ENCODE results near the gene ATP1B4.
"Not testable (repeated sequence)": the region's sequence is repeated elsewhere in the genome, so short reads cannot be mapped to it uniquely, and the experiment has no call there.

Gene ATP1B4

DNA sequence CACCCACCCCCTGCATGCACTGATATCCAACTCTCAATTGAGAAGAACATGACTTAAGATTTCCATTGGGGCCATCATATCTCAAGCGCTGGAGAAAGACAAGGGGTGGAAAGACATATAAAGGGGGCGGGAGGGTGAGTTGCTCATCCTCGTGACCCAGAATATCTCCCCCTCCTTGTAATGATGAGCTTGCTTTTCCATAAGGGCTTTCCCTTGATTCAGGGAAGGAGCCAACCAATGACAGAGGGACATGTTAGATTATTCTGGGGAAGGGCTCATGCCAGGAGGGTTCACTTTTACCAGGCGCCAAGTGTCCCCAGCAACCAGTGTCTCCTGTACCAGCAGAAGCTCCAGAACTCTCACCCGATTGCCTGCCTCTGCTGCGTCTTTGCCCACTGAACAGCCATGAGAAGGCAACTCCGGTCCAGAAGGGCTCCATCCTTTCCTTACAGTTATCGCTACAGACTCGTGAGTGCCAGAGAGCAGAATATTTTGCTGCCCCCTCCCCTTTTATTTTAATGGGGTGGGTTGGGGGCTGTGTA is at the start of gene ATP1B4:
ATP1B4 (plus strand) TSS at position 326 of the 542 bp plus-strand sequence; CDS start at position 406, 80 bp downstream.
- ATAC-seq: no peak

DNA sequence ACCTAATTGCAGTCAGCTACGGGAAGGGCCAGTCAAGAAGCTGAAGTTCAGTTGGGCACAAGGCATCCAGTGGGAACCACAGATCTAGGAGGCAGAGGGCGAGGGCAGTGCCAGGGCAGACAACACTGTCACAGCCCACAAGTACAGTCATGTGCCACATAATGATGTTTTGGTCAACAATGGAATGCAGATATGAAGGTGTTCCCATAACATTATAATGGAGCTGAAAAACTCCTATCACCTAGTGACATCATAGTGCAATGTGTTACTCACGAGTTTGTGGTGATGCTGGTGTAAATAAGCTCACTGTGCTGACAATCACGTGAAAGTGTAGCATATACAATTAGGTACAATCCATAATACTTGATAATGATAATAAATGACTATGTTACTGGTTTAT is 46.1 kb upstream of the ATP1B4 start:
- ATAC-seq: no peak

DNA sequence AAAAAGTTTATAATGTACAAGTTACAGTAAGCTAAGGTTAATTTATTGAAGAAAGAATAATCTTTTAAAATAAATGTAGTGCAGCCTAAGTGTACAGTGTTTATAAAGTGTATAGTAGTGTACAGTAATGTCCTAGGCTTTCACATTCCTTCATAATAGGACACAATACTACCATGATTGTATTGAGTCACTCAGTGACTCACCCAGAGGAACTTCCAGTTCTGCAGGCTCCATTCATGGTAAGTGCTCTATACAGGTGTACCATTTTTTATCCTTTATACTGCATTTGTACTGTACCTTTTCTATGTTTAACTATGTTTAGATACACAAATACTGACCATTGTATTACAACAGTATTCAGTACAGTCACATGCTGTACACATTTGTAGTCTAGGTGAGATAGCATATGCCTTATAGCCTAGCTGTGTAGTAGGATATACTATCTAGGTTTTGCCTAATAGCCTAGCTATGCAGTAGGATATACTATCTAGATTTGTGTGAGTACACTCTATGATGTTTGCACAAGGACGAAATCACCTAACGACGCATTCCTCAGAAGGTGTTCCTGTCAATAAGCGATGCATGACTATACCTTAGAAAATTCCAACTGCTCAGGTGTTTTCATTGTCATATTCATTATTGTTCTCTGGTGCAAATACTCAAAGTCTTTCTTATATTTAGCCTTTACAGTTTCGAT is 45.2 kb upstream of the ATP1B4 start:
- ATAC-seq: peak; percentile 48 to 53

DNA sequence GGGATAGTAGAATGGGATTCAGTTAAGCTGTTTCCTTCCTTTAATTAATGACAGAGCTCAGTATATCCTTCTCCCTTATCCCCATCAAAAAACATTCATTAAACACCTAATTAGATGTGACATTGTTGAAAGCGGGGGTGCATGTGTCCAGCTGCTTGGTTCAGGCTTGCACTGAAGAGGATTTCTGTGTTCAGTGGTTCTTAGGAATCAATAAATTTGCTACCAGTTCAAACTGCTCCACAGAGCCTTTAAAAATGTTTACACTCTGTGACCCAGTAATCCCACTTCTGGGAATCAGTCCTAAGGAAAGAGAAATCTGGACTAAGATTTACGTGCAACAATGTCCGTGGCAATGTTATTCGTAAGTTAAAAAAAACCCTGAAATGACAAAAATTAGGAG is 43.5 kb upstream of the ATP1B4 start:
- ATAC-seq: no peak

DNA sequence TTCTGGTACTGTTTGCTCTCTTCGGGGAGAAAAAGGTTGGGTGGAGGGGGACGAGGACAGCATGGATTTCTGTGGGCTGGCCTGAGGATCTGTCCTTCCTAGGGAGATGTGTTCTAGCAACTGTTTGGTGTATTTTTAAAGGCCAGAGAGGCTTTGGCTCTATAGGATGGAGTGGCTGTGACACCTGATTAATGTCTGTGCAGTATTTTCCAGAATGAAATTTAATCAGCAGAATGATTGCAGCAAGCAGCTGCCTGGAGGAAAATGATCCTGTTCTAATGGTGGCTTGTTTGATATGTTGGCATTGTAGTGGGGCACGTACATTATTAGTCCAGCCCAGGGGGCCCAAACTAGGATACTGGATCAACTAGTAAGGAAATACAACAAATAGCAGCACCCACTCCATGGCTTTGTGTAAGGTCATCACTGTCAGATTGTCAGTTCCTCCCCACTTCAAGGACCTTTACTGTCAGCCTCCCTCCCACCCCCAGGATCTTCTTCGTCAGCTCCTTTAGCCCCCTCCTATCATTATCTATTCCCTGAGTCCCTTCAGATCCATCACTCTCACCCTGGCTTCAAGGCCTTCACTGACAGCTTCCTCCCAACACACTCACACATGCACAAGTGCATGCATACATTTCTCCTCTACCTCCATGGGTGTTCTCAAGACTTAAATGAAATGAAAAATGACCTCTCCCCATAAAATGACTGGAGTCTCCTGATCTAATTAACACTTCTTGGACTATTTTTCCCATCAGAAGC is 40.2 kb upstream of the ATP1B4 start:
- ATAC-seq: no peak

DNA sequence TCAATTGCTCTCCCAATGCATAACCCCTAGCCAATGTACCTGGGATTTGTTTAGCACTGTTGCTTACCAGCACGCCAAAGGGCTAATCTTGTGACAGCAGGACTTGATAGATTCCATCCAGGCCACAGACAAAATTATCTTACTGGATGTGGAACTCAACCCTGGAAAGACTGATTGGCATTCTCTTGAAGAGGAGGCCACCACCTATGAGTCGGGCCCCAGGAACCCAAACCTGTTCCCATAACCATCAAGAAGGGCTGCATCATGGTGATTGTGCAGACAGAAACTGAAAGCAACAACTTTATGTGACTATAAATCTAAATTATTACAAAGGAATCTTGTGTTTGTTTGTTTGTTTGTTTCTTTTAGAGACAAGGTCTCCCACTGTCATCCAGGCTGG is 30.8 kb upstream of the ATP1B4 start:
- no peak for ATAC-seq

DNA sequence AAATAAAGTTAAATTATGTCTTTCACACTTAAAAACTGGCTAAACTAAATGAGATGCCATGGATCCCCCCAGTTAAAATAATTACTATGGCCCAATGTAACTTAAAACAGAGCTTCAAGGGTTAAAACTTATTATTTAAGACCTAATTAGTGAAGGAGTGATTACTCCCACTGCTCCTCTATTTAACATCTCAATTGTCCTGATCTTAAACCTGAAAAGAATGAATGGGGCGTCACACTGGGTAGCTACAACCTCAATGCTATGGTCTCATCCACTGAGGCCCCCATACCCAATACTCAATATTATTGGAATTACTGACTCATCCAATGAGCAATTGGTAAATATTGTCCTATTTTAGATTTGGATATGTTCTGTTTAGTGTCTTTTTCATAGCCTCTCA is 29.5 kb upstream of the ATP1B4 start:
- ATAC-seq: no peak

DNA sequence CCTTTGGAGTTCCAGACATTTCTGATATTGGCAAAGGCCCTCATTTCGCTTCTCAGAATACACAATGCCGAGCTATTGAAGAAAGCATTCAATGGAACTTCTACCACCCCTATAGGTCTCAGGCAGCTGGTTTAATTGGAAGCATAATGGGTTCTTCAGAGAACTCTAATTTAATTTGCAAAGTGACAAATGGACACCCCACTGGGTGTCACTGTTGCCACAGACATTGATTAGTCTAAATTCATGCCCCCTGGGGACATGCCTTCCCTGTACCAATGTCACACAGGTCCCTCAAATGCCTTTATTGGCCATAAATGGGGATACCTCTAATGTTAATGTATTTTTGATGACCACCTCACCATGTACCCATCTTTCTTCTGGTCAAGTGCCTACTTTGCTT is 27.7 kb upstream of the ATP1B4 start:
- ATAC-seq: no peak

DNA sequence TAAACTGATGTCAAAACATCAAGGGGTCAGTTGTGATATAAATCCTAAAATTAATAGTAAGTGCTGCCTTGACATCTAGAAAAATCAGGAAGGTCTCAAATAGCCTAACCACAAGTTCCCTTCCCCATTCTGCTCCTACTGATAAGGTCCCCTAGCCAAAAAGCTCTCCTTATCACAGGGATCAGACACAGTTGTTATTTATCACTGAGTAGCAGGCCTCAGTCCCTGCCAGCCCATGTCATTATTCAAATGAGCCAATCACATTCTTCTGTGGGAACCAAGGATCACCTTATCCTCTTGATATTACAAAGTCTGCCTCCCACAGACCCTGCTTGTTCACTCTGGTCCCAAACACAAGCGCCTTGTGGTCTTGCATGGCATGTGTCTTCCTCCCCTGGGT is 27.3 kb upstream of the ATP1B4 start:
- no peak for ATAC-seq

DNA sequence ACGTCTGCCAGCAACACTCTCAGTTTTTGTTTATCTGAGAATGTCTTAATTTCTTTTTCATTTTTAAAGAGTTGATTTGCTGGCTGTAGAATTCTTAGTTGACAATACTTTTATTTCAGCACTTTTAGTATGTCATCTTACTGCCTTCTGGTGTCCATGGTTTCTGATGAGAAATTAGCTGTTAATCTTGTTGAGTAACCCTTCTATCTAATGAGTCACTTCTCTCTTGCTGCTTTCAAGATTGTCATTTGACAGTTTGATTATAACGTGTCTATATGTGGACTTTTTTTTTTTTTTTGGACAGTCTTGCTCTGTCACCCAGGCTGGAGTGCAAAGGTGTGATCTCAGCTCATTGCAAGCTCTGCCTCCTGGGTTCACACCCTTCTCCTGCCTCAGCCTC is 26.6 kb upstream of the ATP1B4 start:
- ATAC-seq: no peak

DNA sequence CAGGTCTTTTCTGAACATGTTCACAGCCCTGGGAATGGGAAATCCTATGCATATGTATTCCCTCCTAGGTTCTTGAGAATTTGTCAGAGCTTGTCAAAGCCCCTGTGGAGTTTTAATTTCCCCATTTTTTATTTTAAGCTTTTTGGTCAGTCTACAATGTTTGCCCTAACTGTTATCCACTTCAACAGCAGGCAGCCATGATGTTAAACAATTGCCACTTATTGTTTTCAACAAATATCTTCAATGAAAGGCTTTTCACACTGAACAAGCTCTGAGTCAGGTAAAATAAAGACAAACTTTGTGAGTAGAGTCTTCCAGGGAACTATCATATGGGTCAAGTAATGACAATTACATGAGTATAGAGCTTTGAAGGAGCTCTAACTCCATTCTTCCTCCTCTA is 25.0 kb upstream of the ATP1B4 start:
- no peak for ATAC-seq

DNA sequence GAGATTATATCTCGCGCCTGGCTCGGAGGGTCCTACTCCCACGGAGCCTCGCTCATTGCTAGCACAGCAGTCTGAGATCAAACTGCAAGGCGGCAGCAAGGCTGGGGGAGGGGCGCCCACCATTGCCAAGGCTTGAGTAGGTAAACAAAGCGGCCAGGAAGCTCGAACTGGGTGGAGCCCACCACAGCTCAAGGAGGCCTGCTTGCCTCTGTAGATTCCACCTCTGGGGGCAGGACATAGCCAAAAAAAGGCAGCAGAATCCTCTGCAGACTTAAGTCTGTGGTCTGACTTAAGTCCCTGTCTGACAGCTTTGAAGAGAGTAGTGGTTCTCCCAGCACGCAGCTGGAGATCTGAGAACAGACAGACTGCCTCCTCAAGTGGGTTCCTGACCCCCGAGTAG is 17.3 kb upstream of the ATP1B4 start:
- ATAC-seq: not testable (repeated sequence)

DNA sequence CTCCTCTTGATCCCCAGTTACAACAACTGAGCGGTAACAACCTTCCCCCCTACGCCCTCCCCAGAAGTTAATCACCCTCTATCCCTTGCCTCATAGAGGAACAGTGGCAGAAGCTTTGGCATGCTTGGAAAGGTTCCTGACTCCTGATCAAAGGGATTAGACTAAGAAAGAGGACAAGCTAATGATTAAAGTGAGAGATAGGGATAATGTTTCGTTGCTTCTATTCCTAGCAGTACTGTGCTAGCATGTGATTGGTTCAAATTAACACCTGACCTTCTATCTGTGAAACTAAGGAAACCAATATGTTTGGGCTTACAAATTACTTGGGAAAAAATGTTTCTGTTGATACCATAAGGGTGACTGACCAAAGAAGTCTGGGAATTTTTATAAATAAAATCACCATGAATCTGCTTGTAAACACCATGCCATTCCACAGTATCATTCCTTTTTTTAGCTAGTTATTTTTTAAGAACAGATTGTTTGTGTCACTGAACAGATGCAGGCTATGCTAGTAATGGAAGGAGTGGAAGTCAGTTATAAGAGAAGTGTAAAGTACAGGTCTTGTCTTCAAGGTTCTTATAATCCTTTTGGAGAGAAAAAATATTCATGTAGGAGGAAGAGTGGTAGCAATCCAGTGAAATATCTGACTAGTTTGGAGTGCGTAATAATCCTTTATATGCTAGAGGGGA is 11.3 kb upstream of the ATP1B4 start:
- no peak for ATAC-seq

DNA sequence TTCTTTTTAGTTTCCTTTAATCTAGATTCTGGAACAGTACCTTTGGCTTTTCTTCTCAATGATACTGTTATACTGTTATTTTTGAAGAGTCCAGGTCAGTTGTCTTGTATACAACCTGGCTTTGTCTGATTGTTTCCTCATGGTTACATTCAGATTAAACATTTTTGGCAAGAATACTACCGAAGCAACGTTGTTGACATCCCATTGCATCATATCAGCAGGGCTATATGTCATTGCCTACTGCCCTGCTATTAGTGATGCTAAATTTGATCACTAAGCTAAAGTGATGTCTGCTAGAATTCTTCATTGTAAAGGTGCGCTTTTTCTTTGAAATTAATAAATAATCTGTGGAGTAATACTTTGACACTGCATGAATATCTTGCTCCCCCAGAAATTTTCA is 5.8 kb upstream of the ATP1B4 start:
- no peak for ATAC-seq

DNA sequence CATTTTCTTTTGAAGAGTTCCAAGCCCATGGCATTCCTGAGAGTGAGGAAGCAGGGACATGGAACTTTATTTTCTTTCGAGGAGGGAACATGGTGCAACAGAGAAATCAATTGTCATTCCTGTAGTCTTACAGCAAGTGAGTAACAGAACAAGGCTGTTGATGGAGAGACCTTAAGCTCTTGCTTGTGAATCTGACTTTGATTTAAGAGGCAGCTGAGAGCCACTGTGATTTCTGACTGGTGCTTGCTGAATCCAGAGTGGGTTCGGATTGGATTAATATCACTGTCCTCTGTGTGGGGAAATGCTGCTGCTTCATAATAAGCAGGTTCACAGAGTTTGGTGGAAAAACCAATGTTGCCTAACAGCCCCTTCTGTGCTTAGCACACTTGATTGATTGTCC is 4.7 kb upstream of the ATP1B4 start:
- no peak for ATAC-seq

DNA sequence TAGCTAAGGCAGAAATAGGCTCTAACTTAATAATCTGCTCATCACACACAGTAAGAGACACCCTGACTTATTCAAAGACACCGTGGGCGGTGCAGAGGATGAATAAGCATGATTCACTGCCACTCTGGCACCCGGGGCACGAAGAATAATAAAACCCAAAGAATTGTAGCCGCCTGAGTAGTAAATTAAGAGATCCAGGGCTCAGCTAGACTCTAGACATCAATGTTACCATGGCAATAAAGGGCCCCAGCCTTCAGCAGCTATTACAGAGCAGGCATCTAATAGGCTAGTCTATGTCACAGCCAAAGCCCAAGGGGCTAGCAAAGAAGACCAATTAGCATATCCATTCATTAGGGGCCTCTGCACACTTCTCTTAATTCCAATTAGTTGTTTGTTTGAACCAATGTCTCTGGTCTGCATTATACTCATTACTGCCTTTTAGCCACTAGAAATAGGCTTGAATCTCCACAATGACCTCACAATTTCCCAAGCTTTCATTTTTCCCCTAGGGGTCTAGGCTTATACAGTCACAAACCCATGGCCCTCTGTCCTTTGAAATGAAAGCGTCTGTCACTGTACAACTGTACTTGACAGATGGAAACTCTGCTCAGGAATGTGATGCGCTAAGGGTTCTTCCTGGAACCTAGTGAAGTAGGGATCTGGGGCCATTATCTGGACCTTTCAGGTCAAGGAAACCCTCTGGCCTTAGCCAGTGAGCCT is 3.0 kb upstream of the ATP1B4 start:
- peak; percentile 90 to 93 for ATAC-seq

DNA sequence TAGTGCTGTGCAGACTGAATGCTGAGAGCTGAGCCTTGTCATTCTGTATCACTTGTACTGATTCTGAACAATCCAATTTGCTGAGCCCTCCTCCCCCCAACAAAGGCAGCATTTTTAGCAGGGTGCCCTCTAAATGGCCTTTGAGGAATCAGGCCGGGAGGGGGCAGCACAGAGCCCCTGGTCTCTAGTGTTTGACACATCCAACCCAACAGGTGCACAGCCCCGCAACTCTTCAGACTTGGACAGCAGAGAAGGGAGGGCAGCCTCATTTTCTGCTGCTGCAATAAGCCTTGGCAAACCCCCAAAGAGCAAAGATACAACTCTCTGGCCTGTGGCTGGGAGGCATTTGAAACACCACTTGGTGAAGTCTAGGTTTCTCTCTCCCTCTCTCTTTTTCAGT is 3.4 kb downstream of the ATP1B4 start:
- ATAC-seq: no peak

DNA sequence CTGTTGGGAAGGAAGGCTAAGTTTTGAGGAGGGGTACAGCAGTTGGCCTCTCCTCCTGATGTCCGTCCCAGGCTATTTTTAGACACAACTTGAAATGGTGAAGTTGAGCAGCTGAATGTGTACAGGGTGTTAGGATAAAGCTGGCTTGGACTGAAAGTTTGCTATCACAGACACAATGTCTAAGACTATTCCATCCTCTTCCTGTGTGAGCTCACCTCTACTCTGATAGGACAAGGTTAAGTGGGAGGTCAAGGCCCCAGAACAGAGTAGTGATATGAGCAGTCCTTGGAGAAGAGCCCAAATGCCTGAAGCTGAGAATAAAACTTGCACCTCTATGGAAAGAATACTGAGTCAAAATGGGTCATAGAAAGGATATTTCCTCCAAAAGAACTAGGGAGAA is 4.1 kb downstream of the ATP1B4 start:
- ATAC-seq: no peak

DNA sequence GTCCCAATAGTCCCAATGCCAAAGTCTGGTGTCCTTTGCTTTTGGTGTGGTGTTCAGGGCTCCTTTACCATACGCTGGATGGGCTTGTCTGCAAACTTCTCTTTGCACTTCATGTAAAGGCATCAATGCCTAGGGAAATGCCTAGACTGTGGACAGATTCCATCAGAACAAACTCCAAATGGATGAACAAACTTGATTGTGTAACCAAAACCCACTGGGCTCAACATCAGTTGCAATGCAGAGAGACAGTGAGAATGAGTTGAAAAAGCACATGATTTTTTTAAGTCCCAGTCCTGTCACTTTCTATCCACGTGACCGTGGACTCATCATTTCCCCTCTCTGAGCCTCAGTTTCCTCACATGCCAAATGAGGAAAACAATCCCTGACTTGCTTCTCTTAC is 4.9 kb downstream of the ATP1B4 start:
- no peak for ATAC-seq

DNA sequence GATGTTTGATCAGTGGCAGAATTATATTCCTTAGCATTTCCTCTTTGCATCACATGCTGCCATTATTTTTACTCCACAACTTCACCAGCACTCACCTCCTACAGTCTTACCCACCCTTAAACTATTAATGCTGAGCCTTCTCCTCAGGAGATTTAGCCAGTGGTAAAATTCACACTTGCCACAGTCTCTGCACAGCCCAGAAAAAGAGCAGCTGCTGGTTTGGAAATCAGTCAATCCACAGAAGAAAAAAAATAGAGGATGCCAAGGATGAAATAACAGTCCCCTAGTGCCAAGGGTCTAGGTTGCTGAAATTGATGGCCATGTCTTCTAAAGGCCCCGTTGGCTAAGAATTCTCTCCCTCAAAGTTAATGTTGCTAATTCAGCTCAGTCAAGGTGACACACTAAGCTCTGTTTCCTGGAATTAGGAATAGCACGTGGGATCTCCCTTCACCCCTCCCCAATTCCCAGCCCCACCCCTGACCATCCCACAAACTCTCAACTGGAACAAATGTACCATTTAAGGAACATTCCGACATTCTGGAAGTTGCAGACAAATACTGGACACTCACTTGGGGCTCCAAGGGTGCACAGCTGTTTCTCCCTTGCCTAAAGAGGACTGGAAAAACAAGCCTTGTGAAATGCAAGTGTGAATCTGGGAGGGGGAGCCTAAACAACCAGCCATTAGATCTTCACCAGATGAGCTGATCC is 5.7 kb downstream of the ATP1B4 start:
- no peak for ATAC-seq

DNA sequence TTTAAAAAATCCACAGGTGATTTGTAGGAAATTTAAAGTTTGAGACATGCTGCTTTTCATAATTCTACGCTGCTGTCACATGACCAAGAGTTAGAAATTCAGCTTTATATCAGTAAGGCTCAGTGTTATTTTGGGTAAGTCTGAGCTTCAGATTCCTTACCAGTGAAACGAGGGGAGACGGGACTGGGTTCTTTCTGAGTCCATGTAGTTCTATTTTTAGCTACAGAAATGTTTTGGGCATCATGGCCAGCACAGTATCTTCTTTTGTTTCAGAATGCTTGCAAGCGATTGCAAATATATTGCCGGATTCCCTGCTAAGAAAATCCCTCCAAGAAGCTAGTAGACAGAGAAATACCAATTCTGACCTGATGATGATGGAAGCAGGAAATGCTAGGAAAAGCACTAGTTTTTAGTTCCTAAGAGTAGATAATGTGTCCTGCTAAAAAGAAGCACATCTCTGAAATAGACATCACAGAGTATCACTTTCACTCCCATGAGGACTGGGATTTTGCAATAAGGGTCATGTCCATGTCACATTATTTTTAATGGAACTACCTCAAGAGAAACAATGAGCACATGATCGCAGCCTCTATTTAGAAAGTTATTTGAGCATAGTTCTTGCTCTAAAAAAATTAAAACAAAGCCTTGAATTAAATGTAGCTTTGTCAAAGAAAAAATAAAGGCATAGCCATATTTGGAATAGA is 10.9 kb downstream of the ATP1B4 start:
- no peak for ATAC-seq

DNA sequence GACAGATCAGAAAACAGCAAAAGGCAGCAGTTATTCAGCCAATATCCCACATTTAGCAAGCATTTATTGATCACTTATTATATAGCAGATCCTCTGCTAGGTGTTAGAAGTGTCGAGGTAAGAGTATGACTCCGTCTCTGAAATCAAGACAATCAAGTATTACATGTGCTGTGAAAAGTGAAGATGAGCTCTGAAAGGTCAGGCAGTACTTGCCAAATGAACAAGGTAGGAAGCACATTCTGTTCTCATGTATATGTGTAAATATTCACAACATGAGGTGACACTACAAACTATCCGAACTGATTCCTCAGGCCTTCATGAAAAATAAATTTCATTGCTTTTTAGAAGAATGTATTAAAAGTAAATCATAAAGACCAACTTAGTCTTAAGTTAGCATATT is 15.3 kb downstream of the ATP1B4 start:
- ATAC-seq: no peak
